ENCODE results near the gene CEACAM18.

DNA sequence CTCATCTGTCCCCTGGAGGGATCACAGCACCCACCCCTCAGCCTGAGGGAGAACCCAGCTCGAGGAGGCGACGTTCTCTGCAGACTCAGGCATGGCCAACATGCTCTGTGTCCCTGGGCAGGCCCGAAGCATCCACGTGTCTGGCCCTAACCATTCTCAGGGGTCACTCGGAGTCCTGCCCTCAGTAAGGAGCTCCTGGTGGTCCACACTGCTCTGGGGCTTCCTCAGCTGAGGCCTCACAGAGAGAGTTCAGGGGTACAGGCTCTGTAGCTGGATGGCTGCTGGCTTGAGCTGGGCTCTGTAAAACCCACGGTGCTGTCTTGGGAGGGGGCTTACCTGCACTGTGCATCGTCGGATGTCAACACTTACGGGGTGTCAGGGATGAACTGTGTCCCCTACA lies 15.7 kb upstream of the CEACAM18 start:
- no peak for TF ChIP-seq ZNF274 (IDR thresholded peaks at IDR 0.05; ENCODE audit: low read length)
- no peak for TF ChIP-seq ZNF274 (tag by site-specific recombination; IDR thresholded peaks at IDR 0.05; ENCODE audit: borderline replicate concordance)
- no peak for TF ChIP-seq ZNF146 (tag by site-specific recombination; IDR thresholded peaks at IDR 0.05)
- no peak for TF ChIP-seq YY1 (tag by site-specific recombination; IDR thresholded peaks at IDR 0.05)
- no peak for TF ChIP-seq CTCF (tag by site-specific recombination; IDR thresholded peaks at IDR 0.05)
